Esophagus muscularis mucosa (tissue), 4 donors: ENCODE results near the gene GLIS1.

Experiments used
- CTCF ChIP-seq, 3 experiments: fragments of 200-600 bp in 2 of 3; fragments of 450-650 bp in 1 of 3; sonication (generic) in 2 of 3; IDR thresholded peaks; one replicate each; pipeline ENCODE4 v1.5.1; 2017 to 2019; ENCODE audit warnings: antibody characterized with exemption in 3 of 3, mild to moderate bottlenecking in 2 of 3, moderate library complexity in 1 of 3
- EP300 ChIP-seq: sonication (generic); formaldehyde crosslinking; IDR thresholded peaks from one replicate; pipeline ENCODE4 v1.6.1; 2017; ENCODE audit warnings: antibody characterized with exemption
- POLR2A ChIP-seq: fragments of 450-650 bp; IDR thresholded peaks from one replicate; pipeline ENCODE4 v1.6.1; 2017; ENCODE audit warnings: antibody characterized with exemption, moderate library complexity, mild to moderate bottlenecking, low read depth
- POLR2AphosphoS5 ChIP-seq, 2 donors: sonication (generic); formaldehyde crosslinking; IDR thresholded peaks; one replicate each; pipeline ENCODE4 v1.6.1; 2017; ENCODE audit warnings: antibody characterized with exemption in 2 of 2

GRCh38 chr1:53459321-53460175 lies 279.4 kb downstream of the GLIS1 start, which contains the start of gene DMRTB1:
- TF ChIP-seq POLR2A = no peak
- TF ChIP-seq POLR2AphosphoS5 (IDR thresholded peaks at IDR 0.05) = no peak
- no peak for TF ChIP-seq CTCF (IDR thresholded peaks at IDR 0.05)
- no peak for TF ChIP-seq EP300
